BE2C (cell line): ENCODE results near the gene ZNF853.
A peak's percentile ranks its signal among the peaks of the same experiment; 100 is the strongest.
"Not testable (repeated sequence)": the region's sequence is repeated elsewhere in the genome, so short reads cannot be mapped to it uniquely, and the experiment has no call there.

Experiments used
- DNase-seq: peaks from one replicate; pipeline ENCODE4 v3.0.0-alpha.2; 2020
- H3K27me3 ChIP-seq: fragments of 250-450 bp; sonication (Bioruptor Pico); 2 replicates; pipeline ENCODE4 v1.5.1; 2020; ENCODE audit warnings: mild to moderate bottlenecking
- H3K36me3 ChIP-seq: fragments of 250-450 bp; sonication (Bioruptor Pico); 2 replicates; pipeline ENCODE4 v1.5.1; 2020; ENCODE audit warnings: mild to moderate bottlenecking
- H3K4me1 ChIP-seq: fragments of 250-450 bp; sonication (Bioruptor Pico); 2 replicates; pipeline ENCODE4 v1.5.1; 2020
- H3K4me3 ChIP-seq: 2 replicates; pipeline ENCODE4 v1.5.1; 2011; ENCODE audit warnings: low read depth, low read length
- H3K9me3 ChIP-seq: fragments of 250-450 bp; sonication (Bioruptor Pico); 2 replicates; pipeline ENCODE4 v1.5.1; 2020
- CTCF ChIP-seq: IDR thresholded peaks from 2 replicates; pipeline ENCODE4 v1.5.1; 2012; ENCODE audit warnings: mild to moderate bottlenecking, low read depth, low read length

The ZNF853 gene

GRCh38 chr7:6576024-6576866, 39.2 kb upstream of the ZNF853 start:
- DNase-seq, result peak; percentile 27
- H3K4me1 ChIP-seq, result no peaks in the 10 kb centered on the region
- H3K36me3 ChIP-seq, result no peaks in the 10 kb centered on the region; the same call in none of the 2 replicates
- no peaks in the 10 kb centered on the region for H3K27me3 ChIP-seq
- TF ChIP-seq CTCF, result peak; percentile 17; the same call in 1 of the 2 replicates
- no peaks in the 10 kb centered on the region for H3K9me3 ChIP-seq
- peak overlapping the region; percentile 80 for H3K4me3 ChIP-seq

- not testable (repeated sequence) for H3K9me3 ChIP-seq, H3K36me3 ChIP-seq, DNase-seq, H3K4me1 ChIP-seq, H3K27me3 ChIP-seq
- H3K4me3 ChIP-seq, result peak overlapping the region; percentile 80
Observed at GRCh38 chr7:6576867-6577368, 38.5 kb upstream of the ZNF853 start.

- Histone ChIP-seq H3K9me3 (no peaks in the 10 kb centered on the region), H3K36me3 (peaks cover 7% of the 10 kb centered on the region), H3K4me3 (peak within 1 kb of the TSS; percentile 80), H3K27me3 (no peaks in the 10 kb centered on the region), H3K4me1 (no peaks in the 10 kb centered on the region)
- DNase-seq, result peak; percentile 93
- TF ChIP-seq CTCF, result no peak
Observed at GRCh38 chr7:6577369-6578113, 37.9 kb upstream of the ZNF853 start, which contains the start of gene ZDHHC4. Gene ZDHHC4, plus strand, starts transcription at chr7:6577454. Its CDS starts 3,108 bp downstream, at chr7:6580562.

GRCh38 chr7:6578114-6579084, 37.0 kb upstream of the ZNF853 start:
- no peaks in the 10 kb centered on the region for H3K4me1 ChIP-seq
- peak overlapping the region; percentile 80 for H3K4me3 ChIP-seq
- TF ChIP-seq CTCF, result no peak
- H3K36me3 ChIP-seq, result peaks cover 15% of the 10 kb centered on the region
- H3K27me3 ChIP-seq, result no peaks in the 10 kb centered on the region
- DNase-seq, result no peak
- no peaks in the 10 kb centered on the region for H3K9me3 ChIP-seq

GRCh38 chr7:6579446-6579845, 36.0 kb upstream of the ZNF853 start:
- Histone ChIP-seq H3K9me3 (no peaks in the 10 kb centered on the region), H3K27me3 (no peaks in the 10 kb centered on the region), H3K4me1 (no peaks in the 10 kb centered on the region), H3K36me3 (peaks cover 16% of the 10 kb centered on the region), H3K4me3 (no peak overlapping the region)
- no peak for TF ChIP-seq CTCF
- DNase-seq, result no peak

- H3K27me3 ChIP-seq, H3K4me1 ChIP-seq, H3K9me3 ChIP-seq, DNase-seq, H3K4me3 ChIP-seq: not testable (repeated sequence)
- peaks cover 31% of the 10 kb centered on the region for H3K36me3 ChIP-seq
Observed at GRCh38 chr7:6585746-6586432, 29.5 kb upstream of the ZNF853 start.
